ENCODE results near the gene SLC15A3. TPM values are rescaled to one million over a fixed set of nuclear protein-coding genes. Genes with fewer than 3 reads are reported as not detected.

SLC15A3 gene
- total and polyA plus RNA-seq, 2 experiments from 2014 or later: 14.2 to 15.8 TPM

GRCh38 chr11:60913793-60914632, 38.0 kb downstream of the SLC15A3 start, which contains the start of gene TMEM109:
TSS of gene TMEM109 (plus strand) at chr11:60914158. CDS start at chr11:60919694, 5,536 bp downstream.
- H3K27me3 Mint-ChIP-seq (ENCODE audit: insufficient read depth, low read depth, poor library complexity): peaks cover 4% of the 10 kb centered on the region
- Histone ChIP-seq H3K4me2 (peak within 1 kb of the TSS; percentile 88), H3K36me3 (ENCODE audit: insufficient read depth) (no peaks in the 10 kb centered on the region), H3K79me2 (replicated peaks; ENCODE audit: insufficient read depth) (peaks cover 23% of the 10 kb centered on the region), H3K27ac (ENCODE audit: low read depth) (peak within 1 kb of the TSS; percentile 94), H3K9me2 (ENCODE audit: insufficient read depth) (no peaks in the 10 kb centered on the region), H2AFZ (peak within 1 kb of the TSS; percentile 92), H3K27me3 (ENCODE audit: insufficient read depth) (no peaks in the 10 kb centered on the region), H4K20me1 (replicated peaks; ENCODE audit: insufficient read depth) (0 out of 2 replicates have a peak, but pooled peaks cover 4% of the 10 kb centered on the region), H3F3A (replicated peaks; ENCODE audit: low read depth) (0 out of 2 replicates have a peak, but pooled peaks cover 6% of the 10 kb centered on the region), H3K4me3 (peak within 1 kb of the TSS; percentile 56), H3K4me1 (ENCODE audit: insufficient read depth) (peaks cover 29% of the 10 kb centered on the region)
- peak; percentile 93 for DNase-seq (ENCODE audit: low spot score)
- peak within 1 kb of the TSS; percentile 91 for H3K4me3 Mint-ChIP-seq
- peak within 1 kb of the TSS; percentile 93 for H3K27ac Mint-ChIP-seq
- no peak for TF ChIP-seq REST (IDR thresholded peaks at IDR 0.05; ENCODE audit: unreplicated experiment)
- no peak for TF ChIP-seq NANOG (IDR thresholded peaks at IDR 0.05; ENCODE audit: borderline replicate concordance)
- no peak for TF ChIP-seq STAT1 (IDR thresholded peaks at IDR 0.05; ENCODE audit: unreplicated experiment)
- TF ChIP-seq ZNF462 (CRISPR knock-in tag; IDR thresholded peaks at IDR 0.05): no peak
- peak; percentile 57; the same call in 1 of the 2 replicates for TF ChIP-seq POLR2AphosphoS5 (IDR thresholded peaks at IDR 0.05; ENCODE audit: low read depth)
- TF ChIP-seq CREB1 (CRISPR knock-in tag; IDR thresholded peaks at IDR 0.05; ENCODE audit: low read depth): peak; percentile 26; the same call in 1 of the 2 replicates
- TF ChIP-seq JUNB (IDR thresholded peaks at IDR 0.05; ENCODE audit: unreplicated experiment): no peak
- peak; percentile 97 for TF ChIP-seq ETS1 (IDR thresholded peaks at IDR 0.05)
- TF ChIP-seq CTCF (conservative IDR thresholded peaks at IDR 0.05; ENCODE audit: low read depth in 2 of 2): no peak
- TF ChIP-seq ZNF331 (CRISPR knock-in tag; IDR thresholded peaks at IDR 0.05; ENCODE audit: low read depth): no peak
- no peak for TF ChIP-seq EZH2 (IDR thresholded peaks at IDR 0.05; ENCODE audit: low read depth, unreplicated experiment)
- H3K36me3 Mint-ChIP-seq (ENCODE audit: low read depth): peaks cover 5% of the 10 kb centered on the region; the same call in 2 of the 3 replicates
- peaks cover 38% of the 10 kb centered on the region for H3K4me1 Mint-ChIP-seq
- ATAC-seq: peak; percentile 72
- no peaks in the 10 kb centered on the region; the same call in 2 of the 3 replicates for H3K9me3 Mint-ChIP-seq
